HL-60/S4 treated with phorbol 12-myristate 13-acetate at 8.2 ng/mL for 4 days and 3 days (cell line): Measurements from ENCODE around the gene CTNND2.

Experiments used
- in situ Hi-C: fragments of 300-500 bp; cut with MboI; formaldehyde crosslinking; loops from 2 replicates; pipeline ENCODE4 v1.15.0; 2022; ENCODE audit warnings: low sequenced_read_pairs

The CTNND2 gene

GRCh38 chr5:11292648-11293356, 611.4 kb downstream of the CTNND2 start:
- in situ Hi-C loops = no loop called here

GRCh38 chr5:11289733-11290132, 614.5 kb downstream of the CTNND2 start:
- in situ Hi-C loops = no loop called here

- in situ Hi-C loops = no loop called here
Observed at GRCh38 chr5:11289208-11289607, 615.0 kb downstream of the CTNND2 start.

- in situ Hi-C loops = no loop called here
Observed at GRCh38 chr5:11281842-11282241, 622.4 kb downstream of the CTNND2 start.

GRCh38 chr5:11277323-11277722, 626.9 kb downstream of the CTNND2 start:
- in situ Hi-C loops = no loop called here

GRCh38 chr5:11273180-11273903, 630.9 kb downstream of the CTNND2 start:
- in situ Hi-C loops = no loop called here

- in situ Hi-C loops = no loop called here
Observed at GRCh38 chr5:11269515-11269914, 634.7 kb downstream of the CTNND2 start.

- in situ Hi-C loops = no loop called here
Observed at GRCh38 chr5:11268891-11269290, 635.4 kb downstream of the CTNND2 start.

GRCh38 chr5:11266331-11266730, 637.9 kb downstream of the CTNND2 start:
- in situ Hi-C loops = no loop called here

GRCh38 chr5:11261241-11261640, 643.0 kb downstream of the CTNND2 start:
- in situ Hi-C loops = no loop called here

GRCh38 chr5:11258001-11258400, 646.2 kb downstream of the CTNND2 start:
- in situ Hi-C loops = no loop called here

GRCh38 chr5:11252523-11252922, 651.7 kb downstream of the CTNND2 start:
- in situ Hi-C loops = no loop called here

- in situ Hi-C loops = no loop called here
Observed at GRCh38 chr5:11252075-11252474, 652.2 kb downstream of the CTNND2 start.

GRCh38 chr5:11251247-11251646, 653.0 kb downstream of the CTNND2 start:
- in situ Hi-C loops = no loop called here

GRCh38 chr5:11248966-11249365, 655.3 kb downstream of the CTNND2 start:
- in situ Hi-C loops = no loop called here

GRCh38 chr5:11247224-11247623, 657.0 kb downstream of the CTNND2 start:
- in situ Hi-C loops = no loop called here

- in situ Hi-C loops = no loop called here
Observed at GRCh38 chr5:11240293-11241190, 663.7 kb downstream of the CTNND2 start.

- in situ Hi-C loops = no loop called here
Observed at GRCh38 chr5:11239261-11240015, 664.8 kb downstream of the CTNND2 start.

- in situ Hi-C loops = no loop called here
Observed at GRCh38 chr5:11234501-11234911, 669.7 kb downstream of the CTNND2 start.

GRCh38 chr5:11230890-11231289, 673.4 kb downstream of the CTNND2 start:
- in situ Hi-C loops = no loop called here

- in situ Hi-C loops = no loop called here
Observed at GRCh38 chr5:11227064-11227463, 677.2 kb downstream of the CTNND2 start.
